HEK293 (cell line): Measurements from ENCODE around the gene TSC2.
A peak's percentile ranks its signal among the peaks of the same experiment; 100 is the strongest.

Experiments used
- CTCF ChIA-PET: fragments of 350-600 bp; formaldehyde crosslinking; extraction: SDS; loops from one replicate; lab custom pipeline; 2021; ENCODE audit warnings: antibody characterized with exemption; lab: Yijun Ruan, JAX
- POLR2A ChIA-PET: fragments of 300-600 bp; formaldehyde crosslinking; extraction: SDS; loops from one replicate; lab custom pipeline; 2020; ENCODE audit warnings: antibody characterized with exemption, inconsistent platforms; lab: Yijun Ruan, JAX
- H3K27ac ChIP-seq: fragments of 200-500 bp; sonication (Bioruptor generic); 2 replicates; pipeline ENCODE4 v1.5.1; 2014; ENCODE audit warnings: low read depth, low read length, control low read depth, inconsistent platforms; ENCODE audit errors: extremely low read depth
- H3K36me3 ChIP-seq, 2 experiments: fragments of 200-500 bp in 1 of 2; sonication (Bioruptor generic) in 1 of 2; 1 replicate in 1 of 2; 2 replicates in 1 of 2; pipeline ENCODE4 v1.5.1; 2014 to 2017; ENCODE audit warnings: inconsistent platforms in 2 of 2, low read length in 2 of 2; ENCODE audit not compliant: control insufficient read depth in 2 of 2, insufficient read depth in 1 of 2
- H3K4me1 ChIP-seq: fragments of 200-500 bp; sonication (Bioruptor generic); 2 replicates; pipeline ENCODE4 v1.5.1; 2014; ENCODE audit warnings: mild to moderate bottlenecking, low read length, inconsistent platforms; ENCODE audit not compliant: control insufficient read depth, insufficient read depth
- H3K4me3 ChIP-seq: 2 replicates; pipeline ENCODE4 v1.5.1; 2011; ENCODE audit warnings: low read depth, mild to moderate bottlenecking, control low read depth, low read length, moderate library complexity
- H3K9me3 ChIP-seq: fragments of 200-500 bp; sonication (Bioruptor generic); 2 replicates; pipeline ENCODE4 v1.5.1; 2014; ENCODE audit warnings: low read depth, low read length, inconsistent platforms; ENCODE audit not compliant: control insufficient read depth, insufficient read depth
- AEBP2 ChIP-seq: fragments of 450-650 bp; formaldehyde crosslinking; IDR thresholded peaks from 2 replicates; pipeline ENCODE4 v1.5.1; 2016; ENCODE audit warnings: missing biosample characterization, missing genetic modification characterization, borderline replicate concordance
- EGR2 ChIP-seq: fragments of 450-650 bp; formaldehyde crosslinking; IDR thresholded peaks from 2 replicates; pipeline ENCODE4 v1.5.1; 2016; ENCODE audit warnings: low read depth, missing biosample characterization, missing genetic modification characterization
- FEZF1 ChIP-seq: fragments of 450-650 bp; formaldehyde crosslinking; IDR thresholded peaks from 2 replicates; pipeline ENCODE4 v1.5.1; 2016; ENCODE audit warnings: missing biosample characterization, missing genetic modification characterization
- GLIS2 ChIP-seq: fragments of 450-650 bp; formaldehyde crosslinking; IDR thresholded peaks from 2 replicates; pipeline ENCODE4 v1.5.1; 2016; ENCODE audit warnings: missing biosample characterization, missing genetic modification characterization
- HOXC10 ChIP-seq: sonication (generic); formaldehyde crosslinking; IDR thresholded peaks from 2 replicates; pipeline ENCODE4 v1.8.1; 2023; ENCODE audit warnings: mild to moderate bottlenecking, missing genetic modification reagents
- KLF10 ChIP-seq: fragments of 450-650 bp; IDR thresholded peaks from 2 replicates; pipeline ENCODE4 v1.5.1; 2018; ENCODE audit warnings: missing biosample characterization, mild to moderate bottlenecking, missing genetic modification characterization
- KLF8 ChIP-seq: fragments of 450-650 bp; formaldehyde crosslinking; IDR thresholded peaks from 2 replicates; pipeline ENCODE4 v1.5.1; 2016; ENCODE audit warnings: missing biosample characterization, missing genetic modification characterization
- PATZ1 ChIP-seq: fragments of 450-650 bp; formaldehyde crosslinking; IDR thresholded peaks from 2 replicates; pipeline ENCODE4 v1.5.1; 2016; ENCODE audit warnings: missing biosample characterization, missing genetic modification characterization
- PRDM4 ChIP-seq: fragments of 450-650 bp; formaldehyde crosslinking; IDR thresholded peaks from 2 replicates; pipeline ENCODE4 v1.5.1; 2017; ENCODE audit warnings: missing biosample characterization, missing genetic modification characterization
- REPIN1 ChIP-seq: fragments of 450-650 bp; formaldehyde crosslinking; IDR thresholded peaks from 2 replicates; pipeline ENCODE4 v1.5.1; 2017; ENCODE audit warnings: missing biosample characterization, missing genetic modification characterization, low read depth
- SP2 ChIP-seq: fragments of 450-650 bp; formaldehyde crosslinking; IDR thresholded peaks from 2 replicates; pipeline ENCODE4 v1.5.1; 2016; ENCODE audit warnings: missing biosample characterization, missing genetic modification characterization
- ZBTB21 ChIP-seq: fragments of 450-650 bp; formaldehyde crosslinking; IDR thresholded peaks from 2 replicates; pipeline ENCODE4 v1.5.1; 2017; ENCODE audit warnings: missing biosample characterization, missing genetic modification characterization
- ZFHX2 ChIP-seq: fragments of 450-650 bp; formaldehyde crosslinking; conservative IDR thresholded peaks from 2 replicates; pipeline ENCODE4 v1.5.1; 2016; ENCODE audit warnings: missing biosample characterization, missing genetic modification characterization
- ZNF155 ChIP-seq: fragments of 450-650 bp; formaldehyde crosslinking; IDR thresholded peaks from 2 replicates; pipeline ENCODE4 v1.5.1; 2016; ENCODE audit warnings: missing biosample characterization, missing genetic modification characterization
- ZNF292 ChIP-seq: fragments of 450-650 bp; formaldehyde crosslinking; IDR thresholded peaks from 2 replicates; pipeline ENCODE4 v1.5.1; 2016; ENCODE audit warnings: low read depth, missing biosample characterization, missing genetic modification characterization, borderline replicate concordance
- ZNF311 ChIP-seq: fragments of 450-650 bp; formaldehyde crosslinking; IDR thresholded peaks from 2 replicates; pipeline ENCODE4 v1.5.1; 2017; ENCODE audit warnings: missing biosample characterization, missing genetic modification characterization, borderline replicate concordance
- ZNF48 ChIP-seq: fragments of 450-650 bp; formaldehyde crosslinking; IDR thresholded peaks from 2 replicates; pipeline ENCODE4 v1.5.1; 2016; ENCODE audit warnings: missing biosample characterization, missing genetic modification characterization
- ZNF561 ChIP-seq: fragments of 450-650 bp; IDR thresholded peaks from 2 replicates; pipeline ENCODE4 v1.5.1; 2018; ENCODE audit warnings: missing biosample characterization, missing genetic modification characterization, borderline replicate concordance
- ZNF664 ChIP-seq: fragments of 450-650 bp; formaldehyde crosslinking; IDR thresholded peaks from 2 replicates; pipeline ENCODE4 v1.5.1; 2016; ENCODE audit warnings: missing biosample characterization, missing genetic modification characterization
- ZNF692 ChIP-seq: fragments of 450-650 bp; formaldehyde crosslinking; IDR thresholded peaks from 2 replicates; pipeline ENCODE4 v1.5.1; 2016; ENCODE audit warnings: missing biosample characterization, missing genetic modification characterization
- ZNF747 ChIP-seq: fragments of 450-650 bp; formaldehyde crosslinking; IDR thresholded peaks from 2 replicates; pipeline ENCODE4 v1.5.1; 2016; ENCODE audit warnings: missing biosample characterization, missing genetic modification characterization
- ZNF76 ChIP-seq: fragments of 450-650 bp; formaldehyde crosslinking; IDR thresholded peaks from 2 replicates; pipeline ENCODE4; 2016; ENCODE audit warnings: low read depth, missing biosample characterization, missing genetic modification characterization, borderline replicate concordance
- ZNF830 ChIP-seq: fragments of 450-650 bp; IDR thresholded peaks from 2 replicates; pipeline ENCODE4 v1.5.0; 2018; ENCODE audit warnings: missing biosample characterization, missing genetic modification characterization, low read depth, mild to moderate bottlenecking, moderate library complexity
- ZSCAN16 ChIP-seq: fragments of 450-650 bp; formaldehyde crosslinking; IDR thresholded peaks from 2 replicates; pipeline ENCODE4 v1.5.1; 2016; ENCODE audit warnings: missing biosample characterization, missing genetic modification characterization
- ZXDB ChIP-seq: fragments of 450-650 bp; formaldehyde crosslinking; IDR thresholded peaks from 2 replicates; pipeline ENCODE4 v1.5.1; 2016; ENCODE audit warnings: missing biosample characterization, missing genetic modification characterization

The TSC2 gene

GRCh38 chr16:1998360-1998835 lies 49.4 kb upstream of the TSC2 start:
- Histone ChIP-seq H3K4me1 (no peaks in the 10 kb centered on the region), H3K4me3 (no peak overlapping the region), H3K9me3 (no peaks in the 10 kb centered on the region), H3K36me3 (peaks cover 0 to 68% of the 10 kb centered on the region in 2 experiments; a peak in 2 of 3 replicates)
- CTCF ChIA-PET = no interaction called here
- TF ChIP-seq ZNF76 (tag by site-specific recombination) (no peak), HOXC10 (CRISPR knock-in tag) (no peak), ZNF292 (tag by site-specific recombination) (no peak), ZNF311 (tag by site-specific recombination) (no peak), ZNF747 (tag by site-specific recombination) (no peak), ZNF48 (tag by site-specific recombination) (no peak), REPIN1 (tag by site-specific recombination) (no peak), KLF10 (tag by site-specific recombination) (no peak), ZNF664 (no peak), ZNF830 (tag by site-specific recombination) (no peak), GLIS2 (no peak), ZBTB21 (tag by site-specific recombination) (no peak), FEZF1 (tag by site-specific recombination) (no peak), ZXDB (tag by site-specific recombination) (no peak), ZNF561 (tag by site-specific recombination) (no peak), ZNF155 (tag by site-specific recombination) (no peak), ZSCAN16 (tag by site-specific recombination) (no peak), ZNF692 (tag by site-specific recombination) (no peak), ZFHX2 (no peak)
- TF ChIP-seq, all 188 proteins: peak for 0
- H3K27ac ChIP-seq = no peak overlapping the region
- POLR2A ChIA-PET = interaction anchor here (1.0 to 2.1 kb wide), 3 partner anchors 9 to 33 kb away, joined by 3 to 8 read pairs (median 3); partner anchors contain the start of gene RPS2

- H3K9me3 ChIP-seq = no peaks in the 10 kb centered on the region
- ChIA-PET CTCF (interaction anchor here (0.6 kb wide), 1 partner anchor 68 kb away, joined by 3 read pairs; no protein-coding TSS in a partner anchor), POLR2A (interaction anchor here (1.0 to 2.1 kb wide), 3 partner anchors 8 to 34 kb away, joined by 3 to 8 read pairs (median 3); partner anchors contain the start of gene RPS2)
- H3K36me3 ChIP-seq = peaks cover 0 to 72% of the 10 kb centered on the region in 2 experiments; a peak in 2 of 3 replicates
- H3K4me1 ChIP-seq = peaks cover 1% of the 10 kb centered on the region; the same call in 1 of the 2 replicates
- H3K27ac ChIP-seq = no peak overlapping the region
- H3K4me3 ChIP-seq = no peak overlapping the region
- peak; percentile 34; the same call in 1 of the 2 replicates for TF ChIP-seq EGR2 (tag by site-specific recombination)
- no peak for TF ChIP-seq PRDM4 (tag by site-specific recombination)
- peak; percentile 39; the same call in 1 of the 2 replicates for TF ChIP-seq GLIS2
- no peak for TF ChIP-seq AEBP2
- TF ChIP-seq SP2 (tag by site-specific recombination) = no peak
- TF ChIP-seq PATZ1 (tag by site-specific recombination) = no peak
- TF ChIP-seq KLF8 (tag by site-specific recombination) = no peak
Observed at GRCh38 chr16:1998852-1999801, 48.7 kb upstream of the TSC2 start.
